GM18520 (cell line): ENCODE measurements around the gene KDM7A.
"Not testable (repeated sequence)": the region's sequence is repeated elsewhere in the genome, so short reads cannot be mapped to it uniquely, and the experiment has no call there.

ENCODE experiments used
- ATAC-seq: cut with Tn5 transposase; IDR thresholded peaks from one replicate; pipeline ENCODE4 v1.9.1; 2021; ENCODE audit not compliant: unreplicated experiment

KDM7A gene

GRCh38 chr7:140176811-140177702 is at the start of gene KDM7A:
KDM7A (minus strand) TSS chr7:140176983; CDS start chr7:140176937, 46 bp downstream.
- peak; percentile 66 for ATAC-seq

DNA sequence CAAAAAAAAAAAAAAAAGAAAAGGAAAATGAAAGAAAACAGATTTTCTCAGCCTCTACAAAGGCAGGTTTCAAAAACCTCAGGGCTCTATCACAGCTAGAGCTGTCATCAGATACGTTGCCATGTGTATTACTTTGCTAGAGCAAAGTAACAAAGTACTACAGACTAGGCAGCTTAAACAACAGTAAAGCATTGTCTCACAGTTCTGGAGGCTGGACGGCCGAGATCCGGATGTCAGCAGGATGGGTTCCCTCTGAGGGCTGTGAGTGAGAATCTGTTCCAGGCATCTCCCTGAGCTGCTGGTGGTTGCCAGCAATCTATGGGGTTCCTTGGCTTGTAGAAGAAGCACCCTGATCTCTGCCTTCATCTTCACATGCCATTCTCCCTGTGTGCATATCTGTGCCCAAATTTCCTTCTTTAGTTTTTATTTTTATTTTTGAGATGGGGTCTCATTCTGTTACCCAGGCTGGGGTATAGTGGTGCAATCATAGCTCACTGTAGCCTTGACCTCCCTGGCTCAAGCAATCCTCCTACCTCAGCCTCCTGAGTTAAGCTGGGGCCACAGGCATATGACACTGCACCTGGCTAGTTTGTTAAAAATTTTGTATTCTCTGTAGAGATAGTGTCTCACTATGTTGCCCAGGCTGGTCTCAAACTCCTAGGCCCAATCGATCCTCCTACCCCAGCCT is 48.9 kb upstream of the KDM7A start:
- ATAC-seq = no peak

DNA sequence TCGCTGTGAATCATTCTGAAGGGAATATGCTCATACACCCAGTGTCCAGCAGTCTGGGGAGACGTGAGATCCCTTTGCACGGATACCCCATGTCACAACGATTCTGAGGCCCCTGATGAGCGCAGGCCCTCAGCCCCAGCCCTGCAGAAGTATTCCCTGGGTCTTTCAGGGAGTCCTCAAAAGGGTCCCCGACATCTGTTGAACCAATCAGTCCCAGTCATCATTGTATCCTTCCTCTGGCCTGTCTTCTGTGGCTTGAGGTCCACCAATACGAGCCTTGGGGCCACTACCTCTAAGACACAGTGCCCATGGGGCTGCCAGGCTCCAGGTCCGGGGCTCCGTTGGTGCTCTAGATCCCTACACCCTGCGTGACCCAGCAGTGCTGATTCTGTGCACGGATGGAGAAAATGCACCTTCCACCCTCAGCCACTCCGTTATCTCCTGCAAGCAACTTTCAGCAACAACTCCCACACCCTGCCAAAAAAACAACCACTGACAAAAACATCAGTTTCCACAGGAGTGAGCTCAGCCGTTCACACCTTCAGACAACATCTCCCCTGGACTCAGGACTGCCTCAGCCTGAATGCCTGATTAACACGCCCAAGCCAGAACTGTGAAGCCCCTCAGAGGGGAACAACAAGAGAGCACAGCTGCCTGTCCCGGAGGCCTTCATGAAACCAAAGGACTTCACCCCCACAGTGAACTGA is 46.9 kb upstream of the KDM7A start:
- no peak for ATAC-seq

DNA sequence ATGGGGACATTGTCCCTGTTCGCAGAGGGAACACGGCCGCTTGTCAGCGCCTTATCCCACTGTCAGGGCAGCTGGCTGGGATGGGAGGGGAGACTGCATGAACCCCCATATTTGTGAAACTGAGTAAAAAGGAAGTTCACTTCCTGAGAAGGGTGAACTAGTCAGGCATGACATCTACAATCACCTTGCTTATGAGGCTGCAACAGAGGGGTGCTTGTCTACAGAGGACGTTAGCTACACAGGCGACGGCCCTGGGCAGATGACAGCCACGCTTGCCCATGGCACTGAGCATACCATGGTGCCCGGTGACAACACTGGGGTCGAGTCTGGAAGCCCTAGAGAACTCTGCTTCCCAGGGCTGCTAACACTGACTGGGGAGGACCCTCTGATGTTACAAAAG is 46.0 kb upstream of the KDM7A start:
- no peak for ATAC-seq

DNA sequence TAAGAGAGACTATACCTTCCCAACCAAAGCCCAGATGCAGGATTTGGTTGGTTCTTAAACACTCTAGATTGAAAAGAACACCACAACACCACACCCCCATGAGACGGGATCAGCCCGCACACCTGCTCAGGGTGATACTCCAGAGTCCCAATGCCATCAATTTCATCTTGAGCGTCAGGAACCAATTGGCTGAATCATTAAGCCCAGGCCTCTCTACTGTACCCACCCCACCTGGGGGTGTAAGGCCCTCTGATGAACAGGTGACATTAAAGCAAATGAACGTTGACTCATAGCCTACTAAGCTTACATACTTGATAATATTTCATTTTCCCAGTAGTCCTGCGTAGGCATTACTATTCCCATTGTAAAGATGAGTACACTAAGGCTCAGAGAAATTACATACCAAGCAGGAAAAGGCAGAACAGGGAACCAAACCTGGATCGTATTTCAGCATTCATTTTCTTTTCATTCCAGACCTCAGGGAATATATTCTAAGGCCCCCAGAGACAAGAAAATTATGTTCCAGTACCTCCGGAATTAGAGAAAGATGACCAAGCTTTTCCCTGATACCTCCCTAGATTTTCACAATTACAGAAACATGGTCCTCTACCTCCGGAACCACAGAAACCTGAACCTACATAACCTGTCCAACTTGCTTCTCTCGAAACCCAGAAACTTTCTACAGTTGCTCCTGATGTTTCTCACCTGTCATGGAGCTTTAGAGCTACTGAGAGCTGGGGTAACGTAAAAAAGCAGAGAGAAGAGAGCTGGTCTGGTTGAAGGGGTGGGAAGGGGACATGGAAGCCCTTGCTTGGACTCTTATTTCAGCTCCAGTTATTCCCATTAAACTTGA is 43.1 kb upstream of the KDM7A start:
- no peak for ATAC-seq

DNA sequence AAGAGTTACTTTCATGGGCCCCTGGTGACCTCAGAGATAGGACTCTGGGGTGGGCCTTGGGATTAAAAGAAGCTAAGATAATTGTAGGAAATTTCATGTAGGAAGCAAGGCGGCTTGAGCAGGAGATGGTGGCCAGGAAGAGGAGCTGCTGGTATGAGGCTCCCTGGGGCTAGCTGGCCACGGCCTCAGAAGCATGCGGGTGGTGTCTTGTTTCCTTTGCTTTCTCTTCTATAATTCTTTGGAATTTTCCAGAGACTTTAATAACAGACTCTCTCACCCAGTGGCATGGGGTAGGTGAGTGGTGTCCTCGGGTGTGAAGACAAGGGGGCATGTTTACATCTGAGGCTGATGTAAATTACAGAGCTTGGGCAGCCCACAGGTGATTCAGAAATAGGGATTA is 41.9 kb upstream of the KDM7A start:
- ATAC-seq = no peak

DNA sequence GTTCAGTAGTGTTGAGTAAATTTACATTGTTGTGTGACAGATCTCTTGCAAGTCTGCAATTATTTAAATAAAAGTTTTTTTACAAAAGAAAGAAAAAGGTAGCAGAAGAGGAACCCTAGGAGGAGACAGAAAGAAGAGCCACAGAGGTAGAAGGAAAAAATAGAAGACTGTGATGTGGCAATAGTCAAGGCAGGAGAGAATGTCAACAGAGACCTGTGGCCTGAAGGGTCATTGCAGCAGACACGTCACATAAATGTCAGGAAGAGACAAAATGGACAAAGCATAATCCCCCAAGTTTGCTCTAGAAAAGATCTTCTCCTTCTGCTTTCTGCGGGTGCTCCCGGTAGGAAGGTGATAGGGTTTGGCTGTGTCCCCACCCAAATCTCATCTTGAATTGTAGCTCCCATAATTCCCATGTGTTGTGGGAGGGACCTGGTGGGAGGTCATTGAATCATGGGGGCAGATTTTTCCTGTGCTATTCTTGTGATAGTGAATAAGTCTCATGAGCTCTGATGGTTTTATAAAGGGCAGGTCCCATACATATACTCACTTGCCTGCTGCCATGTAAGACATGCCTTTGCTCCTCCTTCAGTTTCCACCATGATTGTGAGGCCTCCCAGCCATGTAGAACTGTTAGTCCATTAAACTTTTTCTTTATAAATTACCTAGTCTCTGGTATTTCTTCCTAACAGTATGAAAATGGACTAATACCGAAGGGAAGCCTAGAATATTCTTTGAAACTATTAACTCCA is 41.1 kb upstream of the KDM7A start:
- no peak for ATAC-seq

- ATAC-seq = no peak
Observed at GRCh38 chr7:140215281-140215680, 38.5 kb upstream of the KDM7A start.

- no peak for ATAC-seq
Observed at GRCh38 chr7:140214075-140214684, 37.4 kb upstream of the KDM7A start.

DNA sequence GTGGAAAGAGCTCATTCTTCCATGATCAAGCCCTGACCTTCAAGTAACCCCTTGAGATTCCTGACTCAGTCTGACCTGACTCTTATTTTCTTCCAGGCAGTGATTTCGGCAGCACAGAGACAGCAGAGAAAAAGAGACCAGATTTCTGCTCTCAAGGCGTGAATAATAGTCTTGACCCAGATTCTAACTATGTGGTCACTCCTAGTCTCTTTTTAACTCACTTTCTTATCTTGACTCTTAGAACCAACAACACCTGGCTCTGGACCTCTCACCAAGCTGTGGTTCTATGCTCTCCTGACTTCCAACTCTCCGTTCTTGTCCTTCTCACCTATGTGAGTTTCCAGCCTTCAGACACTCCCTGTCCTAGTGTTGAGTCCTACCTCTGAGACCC is 36.9 kb upstream of the KDM7A start:
- no peak for ATAC-seq

- ATAC-seq = peak; percentile 68
Observed at GRCh38 chr7:140212100-140212881, 35.5 kb upstream of the KDM7A start.

DNA sequence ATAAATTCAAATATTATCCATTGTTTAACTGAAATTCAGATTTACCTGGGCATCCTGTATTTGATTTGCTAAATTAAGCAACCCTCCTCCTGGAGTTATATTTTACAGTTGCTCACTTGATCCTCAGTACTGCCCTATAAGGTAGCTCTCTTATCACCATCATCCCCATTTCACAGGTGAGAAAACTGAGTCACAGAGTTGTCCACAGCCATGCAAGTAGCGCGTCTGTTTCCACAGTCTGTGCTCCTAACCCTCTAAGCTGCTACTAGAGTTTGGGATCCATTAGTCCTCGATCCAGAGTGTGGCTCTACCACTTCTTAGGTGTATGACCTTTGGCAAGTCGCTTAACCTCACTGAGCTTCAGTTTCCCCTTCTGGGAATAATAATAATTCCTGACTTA is 34.9 kb upstream of the KDM7A start:
- ATAC-seq = no peak

DNA sequence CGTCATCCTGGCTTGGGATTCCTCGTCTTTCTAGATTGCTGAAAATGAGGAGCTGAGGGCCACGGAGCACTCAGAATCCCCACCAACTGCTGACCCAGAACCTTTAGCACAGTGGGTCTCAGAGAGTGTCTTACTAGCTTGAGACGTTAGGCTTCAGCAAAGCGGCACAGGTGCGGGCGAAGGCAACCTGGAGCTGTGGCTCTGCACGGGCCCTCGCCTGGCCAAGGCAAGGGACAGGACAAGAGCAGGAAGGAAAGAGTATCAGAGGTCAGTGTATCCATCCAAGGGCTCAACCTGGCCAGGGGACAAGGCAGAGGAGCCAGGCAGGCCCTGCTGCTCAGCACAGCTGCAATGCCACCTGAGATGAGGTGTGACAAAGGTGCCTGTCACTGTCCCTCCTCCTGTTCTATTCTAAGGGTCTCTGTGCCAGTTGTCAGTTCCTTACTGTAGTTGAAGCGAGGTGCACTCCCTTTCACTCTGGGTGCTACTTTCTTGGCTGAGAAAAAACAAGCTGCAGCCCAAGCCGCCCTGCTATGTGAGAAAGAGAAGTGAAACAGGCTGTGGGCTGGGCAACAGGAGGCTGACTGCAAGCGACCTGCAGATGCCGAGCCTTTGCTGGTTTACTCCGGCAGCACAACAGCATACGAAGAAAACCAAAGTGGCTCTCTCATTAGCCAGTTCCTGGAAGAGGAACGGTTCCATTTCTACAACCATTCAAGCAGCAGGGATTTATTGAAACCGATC is 33.3 kb upstream of the KDM7A start:
- ATAC-seq = peak; percentile 76

- no peak for ATAC-seq
Observed at GRCh38 chr7:140206616-140207389, 30.0 kb upstream of the KDM7A start.

GRCh38 chr7:140205600-140205999 is 28.8 kb upstream of the KDM7A start:
- ATAC-seq = no peak

GRCh38 chr7:140203556-140203955 is 26.8 kb upstream of the KDM7A start:
- no peak for ATAC-seq

- ATAC-seq = not testable (repeated sequence)
Observed at GRCh38 chr7:140202942-140203341, 26.2 kb upstream of the KDM7A start.
